GM12891 (cell line): ENCODE results near the gene MMRN1.

ENCODE experiments used
- DNase-seq: peaks from one replicate; pipeline ENCODE4 v3.0.0; 2011; ENCODE audit warnings: low spot score; ENCODE audit not compliant: insufficient read length
- FAIRE-seq: peaks from 2 replicates; lab custom pipeline; 2011; peaks lifted over from hg19 to GRCh38; lab: Jason Lieb, UNC
- PAX5 ChIP-seq: IDR thresholded peaks from 2 replicates; pipeline ENCODE4 v1.6.1; 2011; ENCODE audit warnings: low read length, moderate library complexity, mild to moderate bottlenecking; ENCODE audit not compliant: insufficient read depth, severe bottlenecking
- POLR2A ChIP-seq: IDR thresholded peaks from 2 replicates; pipeline ENCODE4 v1.6.1; 2011; ENCODE audit warnings: low read depth, low read length, control low read depth
- POLR2AphosphoS5 ChIP-seq: IDR thresholded peaks from 2 replicates; pipeline ENCODE4 v1.6.1; 2011; ENCODE audit warnings: low read depth, low read length, control low read depth
- POU2F2 ChIP-seq: IDR thresholded peaks from 2 replicates; pipeline ENCODE4 v1.6.1; 2011; ENCODE audit warnings: low read depth, mild to moderate bottlenecking, control low read depth, low read length, moderate library complexity
- SPI1 ChIP-seq: IDR thresholded peaks from 2 replicates; pipeline ENCODE4 v1.6.1; 2011; ENCODE audit warnings: low read depth, low read length, control low read depth
- TAF1 ChIP-seq: IDR thresholded peaks from 2 replicates; pipeline ENCODE4 v1.6.1; 2011; ENCODE audit warnings: low read depth, low read length, control low read depth

The MMRN1 gene

GRCh38 chr4:89906316-89906715 lies 11.7 kb downstream of the MMRN1 start:
- FAIRE-seq (no peak), DNase-seq (no peak)
- TF ChIP-seq POLR2A (no peak), PAX5 (no peak), POLR2AphosphoS5 (no peak), POU2F2 (no peak), TAF1 (no peak), SPI1 (no peak)

GRCh38 chr4:89906777-89907521 lies 12.3 kb downstream of the MMRN1 start:
- no peak for TF ChIP-seq POLR2A
- TF ChIP-seq SPI1: no peak
- TF ChIP-seq POLR2AphosphoS5: no peak
- no peak for TF ChIP-seq TAF1
- no peak for TF ChIP-seq POU2F2
- no peak for TF ChIP-seq PAX5
- FAIRE-seq (no peak), DNase-seq (no peak)

- no peak for FAIRE-seq
- TF ChIP-seq POU2F2 (no peak), POLR2AphosphoS5 (no peak), POLR2A (no peak), SPI1 (no peak), TAF1 (no peak), PAX5 (no peak)
Measured at GRCh38 chr4:89909889-89910288, 15.2 kb downstream of the MMRN1 start.

GRCh38 chr4:89913623-89914022 lies 19.0 kb downstream of the MMRN1 start:
- no peak for DNase-seq
- TF ChIP-seq TAF1 (no peak), SPI1 (no peak), POLR2AphosphoS5 (no peak), PAX5 (no peak), POLR2A (no peak), POU2F2 (no peak)
- FAIRE-seq: no peak

More at GRCh38 chr4:89909889-89910288, 15.2 kb downstream of the MMRN1 start:
- no peak for DNase-seq

- DNase-seq (no peak), FAIRE-seq (no peak)
- TF ChIP-seq POU2F2 (no peak), POLR2A (no peak), TAF1 (no peak)
Measured at GRCh38 chr4:89914609-89915550, 20.2 kb downstream of the MMRN1 start.

- FAIRE-seq: no peak
- TF ChIP-seq POU2F2 (no peak), TAF1 (no peak), SPI1 (no peak), POLR2AphosphoS5 (no peak), PAX5 (no peak), POLR2A (no peak)
- no peak for DNase-seq
Measured at GRCh38 chr4:89915937-89916336, 21.3 kb downstream of the MMRN1 start.

GRCh38 chr4:89922848-89923416 lies 28.3 kb downstream of the MMRN1 start:
- FAIRE-seq: no peak
- TF ChIP-seq POLR2AphosphoS5: no peak
- no peak for TF ChIP-seq POLR2A
- no peak for TF ChIP-seq SPI1
- no peak for TF ChIP-seq TAF1
- TF ChIP-seq PAX5: no peak
- no peak for TF ChIP-seq POU2F2

GRCh38 chr4:89928838-89929237 lies 34.2 kb downstream of the MMRN1 start:
- no peak for DNase-seq
- FAIRE-seq: no peak
- TF ChIP-seq POLR2A (no peak), POLR2AphosphoS5 (no peak), PAX5 (no peak), TAF1 (no peak), POU2F2 (no peak), SPI1 (no peak)

More at GRCh38 chr4:89922848-89923416, 28.3 kb downstream of the MMRN1 start:
- DNase-seq: no peak

GRCh38 chr4:89929425-89930159 lies 34.9 kb downstream of the MMRN1 start:
- FAIRE-seq: peak; percentile 88
- TF ChIP-seq SPI1: peak; percentile 42; the same call in 1 of the 2 replicates
- no peak for TF ChIP-seq TAF1
- TF ChIP-seq PAX5: no peak

More at GRCh38 chr4:89929425-89930159, 34.9 kb downstream of the MMRN1 start:
- no peak for DNase-seq
